Naive thymus-derived CD4-positive, alpha-beta T cell (primary cell): ENCODE measurements around the gene VRTN. TPM values are rescaled to one million over a fixed set of nuclear protein-coding genes. Genes with fewer than 3 reads are reported as not detected.
A peak's percentile ranks its signal among the peaks of the same experiment; 100 is the strongest.
"Not testable (repeated sequence)": the region's sequence is repeated elsewhere in the genome, so short reads cannot be mapped to it uniquely, and the experiment has no call there.

Experiments
- ATAC-seq: fragments of 150-1000 bp; cut with Tn5 transposase; 2 replicates; pipeline ENCODE4 v1.10.0; 2021; ENCODE audit warnings: mild to moderate bottlenecking, moderate library complexity
- CTCF ChIA-PET: fragments of 350-600 bp; sonication (Branson Sonifier 250); formaldehyde crosslinking; loops from one replicate; lab custom pipeline; 2021; ENCODE audit warnings: antibody characterized with exemption; lab: Charles Lee
- POLR2A ChIA-PET: fragments of 350-600 bp; sonication (Branson Sonifier 250); formaldehyde crosslinking; loops from one replicate; lab custom pipeline; 2021; ENCODE audit warnings: antibody characterized with exemption, inconsistent platforms; lab: Charles Lee
- DNase-seq, 9 donors: peaks; one replicate each; pipeline versions ENCODE4 v3.0.0 to v3.0.0-alpha.2; 2020 to 2022; ENCODE audit warnings: mixed read lengths in 1 of 9
- H3K27ac ChIP-seq: one replicate; pipeline ENCODE4 v1.7.0; 2013; ENCODE audit warnings: mild to moderate bottlenecking, low read depth, low read length, moderate library complexity
- H3K27me3 ChIP-seq, 2 donors: one replicate each; pipeline ENCODE4 v1.7.0; 2013; ENCODE audit warnings: low read length in 2 of 2, mild to moderate bottlenecking in 2 of 2, moderate library complexity in 2 of 2; ENCODE audit not compliant: control insufficient read depth in 2 of 2, insufficient read depth in 2 of 2
- H3K36me3 ChIP-seq, 3 experiments: 1 replicate in 2 of 3; 2 replicates in 1 of 3; pipeline ENCODE4 v1.7.0; 2013; ENCODE audit warnings: low read length in 3 of 3, mild to moderate bottlenecking in 3 of 3, moderate library complexity in 1 of 3; ENCODE audit not compliant: insufficient read depth in 3 of 3, control insufficient read depth in 2 of 3
- H3K4me1 ChIP-seq, 2 donors: one replicate each; pipeline ENCODE4 v1.7.0; 2013; ENCODE audit warnings: low read length in 2 of 2, mild to moderate bottlenecking in 2 of 2, moderate library complexity in 1 of 2; ENCODE audit not compliant: control insufficient read depth in 2 of 2, insufficient read depth in 2 of 2
- H3K4me3 ChIP-seq: 2 replicates; pipeline ENCODE4 v1.7.0; 2013; ENCODE audit warnings: mild to moderate bottlenecking, low read length
- H3K9me3 ChIP-seq, 3 experiments: 1 replicate in 2 of 3; 2 replicates in 1 of 3; pipeline ENCODE4 v1.7.0; 2013; ENCODE audit warnings: low read length in 3 of 3; ENCODE audit not compliant: control insufficient read depth in 2 of 3
- H3K27ac Mint-ChIP-seq, 9 donors: one replicate each; pipeline ENCODE4 v1.8.0; 2020 to 2022; ENCODE audit warnings: mixed read lengths in 9 of 9, mild to moderate bottlenecking in 8 of 9, moderate library complexity in 5 of 9, inconsistent platforms in 2 of 9
- H3K27me3 Mint-ChIP-seq, 5 donors: one replicate each; pipeline ENCODE4 v1.8.0; 2021 to 2022; ENCODE audit warnings: mixed read lengths in 5 of 5, mild to moderate bottlenecking in 1 of 5
- H3K36me3 Mint-ChIP-seq, 5 donors: one replicate each; pipeline ENCODE4 v1.8.0; 2020 to 2022; ENCODE audit warnings: mixed read lengths in 5 of 5, mild to moderate bottlenecking in 3 of 5, inconsistent platforms in 1 of 5
- H3K4me1 Mint-ChIP-seq, 7 donors: one replicate each; pipeline ENCODE4 v1.8.0; 2020 to 2022; ENCODE audit warnings: mixed read lengths in 7 of 7, mild to moderate bottlenecking in 3 of 7, inconsistent platforms in 1 of 7
- H3K4me3 Mint-ChIP-seq, 10 donors: one replicate each; pipeline ENCODE4 v1.8.0; 2020 to 2022; ENCODE audit warnings: mild to moderate bottlenecking in 10 of 10, mixed read lengths in 10 of 10, moderate library complexity in 6 of 10, inconsistent platforms in 2 of 10
- H3K9me3 Mint-ChIP-seq, 11 donors: one replicate each; pipeline ENCODE4 v1.8.0; 2020 to 2022; ENCODE audit warnings: mixed read lengths in 11 of 11, mild to moderate bottlenecking in 4 of 11, inconsistent platforms in 1 of 11, moderate library complexity in 1 of 11
- intact Hi-C, 2 donors: fragments of 100-400 bp; cut with micrococcal nuclease; formaldehyde crosslinking; loops; one replicate each; pipeline ENCODE4 v1.15.1; 2023
- polyA plus RNA-seq, 2 donors: library from polyadenylated mRNA; unstranded; fragments of 300-500 nt; fragmentation: Illumina TruSeq; gene quantifications; one replicate each; pipeline ENCODE4 v1.2.3, GENCODE V29; 2021
- total RNA-seq, 6 experiments: library from RNA in 5 of 6; stranded (reverse) in 5 of 6; gene quantifications; 1 replicate in 5 of 6; 2 replicates in 1 of 6; pipeline ENCODE4 v1.2.3 and lab custom pipeline; 2021 to 2026

The VRTN gene
- total and polyA plus RNA-seq, 7 experiments from 2014 or later: not detected

- H3K27me3 ChIP-seq, H3K4me3 Mint-ChIP-seq, H3K4me1 Mint-ChIP-seq, H3K9me3 Mint-ChIP-seq, H3K27ac Mint-ChIP-seq, H3K27ac ChIP-seq, intact Hi-C loops, H3K36me3 ChIP-seq, CTCF ChIA-PET, H3K9me3 ChIP-seq, H3K36me3 Mint-ChIP-seq, DNase-seq, H3K4me3 ChIP-seq, ATAC-seq, H3K4me1 ChIP-seq: not testable (repeated sequence)
- POLR2A ChIA-PET: interaction anchor here (0.7 kb wide), 1 partner anchor 104 kb away, joined by 3 read pairs; no protein-coding TSS in a partner anchor
- peaks cover 0 to 28% (median 21%) of the 10 kb centered on the region in 5 donors for H3K27me3 Mint-ChIP-seq
These were observed 42.2 kb downstream of the VRTN start for GRCh38 chr14:74390505-74390904.

- H3K4me1 Mint-ChIP-seq: peaks cover 0 to 1% (median 0%) of the 10 kb centered on the region in 7 donors
- no peaks in the 10 kb centered on the region for H3K36me3 Mint-ChIP-seq
- Histone ChIP-seq H3K4me3 (no peak overlapping the region), H3K27ac (no peak overlapping the region), H3K27me3 (no peaks in the 10 kb centered on the region), H3K4me1 (no peaks in the 10 kb centered on the region), H3K36me3 (no peaks in the 10 kb centered on the region), H3K9me3 (no peaks in the 10 kb centered on the region)
- CTCF ChIA-PET: no interaction called here
- H3K27ac Mint-ChIP-seq: no peak overlapping the region
- POLR2A ChIA-PET: no interaction called here
- no peak overlapping the region for H3K4me3 Mint-ChIP-seq
- no peak for ATAC-seq
- no peak for DNase-seq
- intact Hi-C loops: no loop called here
- H3K9me3 Mint-ChIP-seq: peaks cover 0 to 2% (median 0%) of the 10 kb centered on the region in 11 donors
- peaks cover 3 to 24% (median 19%) of the 10 kb centered on the region in 5 donors for H3K27me3 Mint-ChIP-seq
These were observed 43.2 kb downstream of the VRTN start for GRCh38 chr14:74391479-74391878.

GRCh38 chr14:74392616-74393570 lies 44.6 kb downstream of the VRTN start:
- no peak overlapping the region for H3K4me3 ChIP-seq
- H3K27ac Mint-ChIP-seq: no peak overlapping the region
- ChIA-PET CTCF (interaction anchor here (0.6 kb wide), 1 partner anchor 332 kb away, joined by 3 read pairs; no protein-coding TSS in a partner anchor), POLR2A (no interaction called here)
- peaks cover 0 to 2% (median 0%) of the 10 kb centered on the region in 11 donors for H3K9me3 Mint-ChIP-seq
- peaks cover 3 to 23% (median 19%) of the 10 kb centered on the region in 5 donors for H3K27me3 Mint-ChIP-seq
- no peak for DNase-seq
- no peaks in the 10 kb centered on the region for H3K4me1 ChIP-seq
- intact Hi-C loops: no loop called here
- no peak overlapping the region for H3K27ac ChIP-seq
- H3K36me3 Mint-ChIP-seq: no peaks in the 10 kb centered on the region
- no peak for ATAC-seq
- H3K4me3 Mint-ChIP-seq: no peak overlapping the region
- H3K4me1 Mint-ChIP-seq: peaks cover 0 to 1% (median 0%) of the 10 kb centered on the region in 7 donors
- H3K9me3 ChIP-seq: no peaks in the 10 kb centered on the region
- H3K27me3 ChIP-seq: no peaks in the 10 kb centered on the region
- no peaks in the 10 kb centered on the region for H3K36me3 ChIP-seq

- H3K9me3 Mint-ChIP-seq: peaks cover 0 to 2% (median 0%) of the 10 kb centered on the region in 11 donors
- DNase-seq (no peak), ATAC-seq (no peak)
- intact Hi-C loops: no loop called here
- no peaks in the 10 kb centered on the region for H3K36me3 Mint-ChIP-seq
- peaks cover 3 to 25% (median 16%) of the 10 kb centered on the region in 5 donors for H3K27me3 Mint-ChIP-seq
- no peak overlapping the region for H3K4me3 ChIP-seq
- no peaks in the 10 kb centered on the region for H3K36me3 ChIP-seq
- no peaks in the 10 kb centered on the region for H3K4me1 ChIP-seq
- CTCF ChIA-PET: no interaction called here
- no peaks in the 10 kb centered on the region for H3K27me3 ChIP-seq
- H3K4me3 Mint-ChIP-seq: no peak overlapping the region
- H3K9me3 ChIP-seq: no peaks in the 10 kb centered on the region
- no peak overlapping the region for H3K27ac Mint-ChIP-seq
- POLR2A ChIA-PET: no interaction called here
- peaks cover 0 to 1% (median 0%) of the 10 kb centered on the region in 7 donors for H3K4me1 Mint-ChIP-seq
- H3K27ac ChIP-seq: no peak overlapping the region
These were observed 46.3 kb downstream of the VRTN start for GRCh38 chr14:74394549-74394948.

GRCh38 chr14:74395094-74395493 lies 46.8 kb downstream of the VRTN start:
- Histone ChIP-seq H3K27me3 (no peaks in the 10 kb centered on the region), H3K36me3 (no peaks in the 10 kb centered on the region), H3K27ac (no peak overlapping the region), H3K4me3 (no peak overlapping the region), H3K9me3 (no peaks in the 10 kb centered on the region), H3K4me1 (no peaks in the 10 kb centered on the region)
- DNase-seq (no peak), ATAC-seq (no peak)
- POLR2A ChIA-PET: no interaction called here
- Mint-ChIP-seq H3K36me3 (no peaks in the 10 kb centered on the region), H3K9me3 (peaks cover 0 to 2% (median 0%) of the 10 kb centered on the region in 11 donors), H3K4me1 (peaks cover 0 to 3% (median 1%) of the 10 kb centered on the region in 7 donors), H3K27ac (no peak overlapping the region), H3K27me3 (peaks cover 3 to 25% (median 15%) of the 10 kb centered on the region in 5 donors), H3K4me3 (no peak overlapping the region)
- intact Hi-C loops: no loop called here
- CTCF ChIA-PET: interaction anchor here (0.6 kb wide), 1 partner anchor 1246 kb away, joined by 3 read pairs; no protein-coding TSS in a partner anchor

- H3K27me3 Mint-ChIP-seq: peaks cover 0 to 19% (median 3%) of the 10 kb centered on the region in 5 donors
- no peaks in the 10 kb centered on the region for H3K9me3 ChIP-seq
- H3K4me1 ChIP-seq: peaks cover 14 to 25% of the 10 kb centered on the region in 2 donors
- ATAC-seq (no peak), DNase-seq (no peak)
- H3K36me3 ChIP-seq: no peaks in the 10 kb centered on the region
- no peaks in the 10 kb centered on the region for H3K36me3 Mint-ChIP-seq
- H3K9me3 Mint-ChIP-seq: peaks cover 0 to 2% (median 0%) of the 10 kb centered on the region in 11 donors
- H3K27me3 ChIP-seq: no peaks in the 10 kb centered on the region
- H3K4me3 ChIP-seq: no peak overlapping the region
- CTCF ChIA-PET: no interaction called here
- POLR2A ChIA-PET: no interaction called here
- H3K4me1 Mint-ChIP-seq: peaks cover 13 to 31% (median 24%) of the 10 kb centered on the region in 7 donors
- peak overlapping the region in 5 of 10 donors; percentile 15 to 51 (median 47) for H3K4me3 Mint-ChIP-seq
- intact Hi-C loops: loop anchor here (2.0 kb wide), 1 partner anchor 93 kb away; the partner anchor contains the start of genes ISCA2 (in 2 of the 2) and NPC2 (in 2 of the 2)
- H3K27ac Mint-ChIP-seq: peak overlapping the region in 3 of 9 donors; percentile 25 to 71 (median 46)
- no peak overlapping the region for H3K27ac ChIP-seq
These were observed 51.9 kb downstream of the VRTN start for GRCh38 chr14:74400031-74400685.
